ENCODE results near the gene GLT1D1. TPM values are rescaled to one million over a fixed set of nuclear protein-coding genes. Genes with fewer than 3 reads are reported as not detected.
"Not testable (repeated sequence)": the region's sequence is repeated elsewhere in the genome, so short reads cannot be mapped to it uniquely, and the experiment has no call there.

GLT1D1 gene
- 1 to 10 TPM; 1.7 to 2.2 (median 2.0) TPM for polyA plus RNA-seq (ENCODE audit: insufficient read length in 3 of 3)

DNA sequence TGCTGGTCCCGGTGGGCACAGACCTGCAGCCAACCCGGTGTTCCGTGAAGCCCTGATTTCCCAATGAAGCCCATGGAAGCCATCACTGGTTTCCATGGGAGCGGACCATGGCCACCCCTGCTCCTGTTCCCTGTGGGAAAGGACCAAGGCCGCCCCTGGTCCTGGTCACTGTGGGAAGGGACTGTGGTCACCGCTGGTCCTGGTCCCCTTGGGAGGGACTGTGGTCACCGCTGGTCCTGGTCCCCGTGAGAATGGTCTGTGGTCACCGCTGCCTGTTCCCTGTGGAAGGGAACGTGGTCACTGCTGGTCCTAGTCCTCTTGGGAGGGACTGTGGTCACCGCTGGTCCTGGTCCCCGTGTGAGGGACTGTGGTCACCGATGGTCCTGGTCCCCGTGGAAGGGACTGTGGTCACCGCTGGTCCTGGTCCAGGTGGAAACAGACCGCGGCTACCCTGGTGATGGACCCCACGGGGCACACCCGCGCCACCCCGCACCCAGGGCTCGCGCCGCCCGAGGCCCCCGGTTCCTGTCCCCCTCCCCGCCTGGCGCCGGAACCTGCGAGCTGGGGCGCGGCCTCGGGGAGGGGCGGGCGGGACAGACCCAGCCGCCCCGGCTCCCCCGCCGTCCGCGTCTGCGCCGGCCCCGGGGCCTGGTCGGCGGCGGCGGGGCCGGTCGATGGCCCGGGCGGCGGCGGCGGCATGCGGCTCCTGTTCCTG lies at the start of gene GLT1D1:
TSS of gene GLT1D1 (plus strand) at position 594 of the 715 bp plus-strand sequence. CDS start at position 698, 104 bp downstream.
- DNase-seq (ENCODE audit: low read depth in 3 of 3, low spot score in 2 of 3): no peak

DNA sequence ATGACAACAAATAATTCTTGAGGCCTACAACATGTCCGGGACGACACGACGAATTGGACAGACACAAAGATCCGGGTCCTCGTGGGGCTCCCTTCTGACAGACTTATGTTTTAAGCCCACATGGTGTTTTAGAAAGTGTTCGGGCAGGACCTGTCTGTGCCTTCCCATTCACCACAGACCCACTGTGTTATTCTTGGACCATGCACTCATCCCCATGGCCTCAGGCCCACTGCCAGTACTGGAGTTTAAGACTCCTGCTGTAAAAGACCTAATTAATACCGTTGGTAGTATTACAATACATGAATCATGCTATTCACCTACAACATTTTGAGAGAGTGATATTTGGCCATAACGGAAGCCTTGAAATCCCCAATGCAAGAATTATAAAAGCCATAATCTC lies 49.5 kb upstream of the GLT1D1 start:
- no peak for DNase-seq (ENCODE audit: low read depth in 3 of 3, low spot score in 2 of 3)

DNA sequence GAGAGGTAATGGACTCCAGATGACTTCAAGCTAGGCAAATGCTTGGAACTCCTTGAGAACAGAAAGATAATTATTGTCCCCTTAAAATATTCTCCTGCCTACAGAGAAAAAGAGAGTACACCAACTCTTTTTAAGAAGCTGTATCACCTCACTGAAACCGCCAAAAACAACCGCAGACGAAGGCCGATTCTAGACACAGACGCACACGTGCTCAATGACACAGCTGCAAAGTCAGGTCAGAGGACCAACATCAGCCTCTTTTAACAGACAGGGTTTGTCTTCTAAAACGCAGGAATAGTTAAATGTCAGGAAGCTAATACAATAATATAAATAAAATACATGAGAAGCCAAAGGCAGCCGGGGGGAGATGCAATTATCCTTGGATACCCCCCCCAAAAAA lies 48.5 kb upstream of the GLT1D1 start:
- DNase-seq (ENCODE audit: low read depth in 3 of 3, low spot score in 2 of 3): no peak

DNA sequence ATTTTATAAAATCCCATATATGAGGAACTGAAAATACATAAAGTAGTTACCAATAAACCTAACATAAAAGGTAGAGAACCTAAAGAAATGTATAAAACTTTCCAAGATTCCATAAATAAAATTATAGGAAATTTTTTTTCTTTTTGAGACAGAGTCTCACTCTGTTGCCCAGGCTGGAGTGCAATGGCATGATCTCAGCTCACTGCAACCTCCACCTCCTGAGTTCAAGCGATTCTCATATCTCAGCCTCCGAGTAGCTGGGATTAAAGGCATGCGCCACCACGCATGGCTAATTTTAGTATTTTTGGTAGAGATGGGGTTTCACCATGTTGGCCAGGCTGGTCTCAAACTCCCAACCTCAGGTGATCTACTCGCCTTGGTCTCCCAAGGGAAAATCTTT lies 47.9 kb upstream of the GLT1D1 start:
- DNase-seq (ENCODE audit: low read depth in 3 of 3, low spot score in 2 of 3): not testable (repeated sequence)

DNA sequence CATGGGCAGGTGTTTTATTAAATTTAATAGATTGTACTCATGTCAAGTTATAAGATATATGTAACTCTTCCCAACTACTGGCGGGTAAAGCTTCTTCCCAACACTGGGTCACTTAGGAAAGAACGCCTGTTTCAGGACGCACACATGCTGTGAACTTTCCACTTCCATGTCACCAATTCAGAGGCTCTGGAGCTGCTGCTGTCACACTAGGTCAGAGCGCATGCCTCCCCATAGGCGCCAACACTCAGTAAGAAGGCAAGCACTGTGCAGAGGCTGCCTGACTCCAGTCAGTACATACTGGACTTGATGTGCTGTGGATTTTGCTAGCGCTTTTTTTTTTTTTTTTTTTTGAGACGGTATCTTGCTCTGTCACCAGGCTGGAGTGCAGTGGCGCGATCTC lies 46.7 kb upstream of the GLT1D1 start:
- no peak for DNase-seq (ENCODE audit: low read depth in 3 of 3, low spot score in 2 of 3)

DNA sequence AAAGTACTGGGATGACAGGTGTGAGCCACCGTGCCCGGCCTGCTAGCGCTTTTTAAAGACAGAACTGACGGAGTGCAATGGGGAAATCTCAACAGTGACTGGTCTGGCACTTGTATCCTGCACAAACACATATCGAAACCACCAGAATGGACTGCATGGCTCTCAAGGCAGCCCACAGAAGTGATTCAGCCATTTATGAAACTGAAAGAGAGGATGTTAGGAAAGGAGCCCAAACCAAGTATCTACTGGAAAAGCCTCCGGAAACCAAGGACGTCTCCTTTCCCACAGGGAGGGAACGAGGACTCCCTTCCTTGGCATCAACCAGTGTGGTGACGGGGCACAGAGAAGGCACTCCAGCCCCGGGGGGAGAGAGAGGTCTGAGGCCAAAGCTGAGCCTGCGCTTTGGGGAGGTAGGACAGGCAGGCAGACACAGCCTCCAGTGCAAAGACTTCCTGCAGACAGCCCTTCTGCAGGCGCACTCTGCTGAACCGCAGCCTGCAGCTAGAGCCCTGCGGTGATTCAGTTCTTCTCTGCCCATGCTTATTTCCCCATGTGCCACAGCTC lies 46.0 kb upstream of the GLT1D1 start:
- DNase-seq (ENCODE audit: low read depth in 3 of 3, low spot score in 2 of 3): no peak

DNA sequence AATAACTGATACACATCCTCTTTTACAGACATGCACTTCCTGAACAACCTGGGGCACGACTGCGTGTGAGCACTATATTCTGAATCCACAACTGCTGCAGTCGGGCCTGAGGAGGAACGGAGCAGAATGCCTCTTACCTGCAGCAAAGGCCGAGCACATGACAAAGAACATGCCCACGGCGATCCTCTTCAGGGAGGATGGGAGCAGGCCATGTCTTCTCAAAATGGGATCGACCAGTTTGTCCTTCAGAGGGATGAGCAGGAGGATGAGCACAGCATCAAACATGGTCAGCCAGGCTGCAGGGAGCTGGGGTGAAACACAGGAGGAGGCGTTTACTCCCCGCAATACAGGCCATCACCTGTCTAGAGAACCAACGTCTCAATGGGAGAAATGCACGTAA lies 44.6 kb upstream of the GLT1D1 start:
- DNase-seq (ENCODE audit: low read depth in 3 of 3, low spot score in 2 of 3): no peak

DNA sequence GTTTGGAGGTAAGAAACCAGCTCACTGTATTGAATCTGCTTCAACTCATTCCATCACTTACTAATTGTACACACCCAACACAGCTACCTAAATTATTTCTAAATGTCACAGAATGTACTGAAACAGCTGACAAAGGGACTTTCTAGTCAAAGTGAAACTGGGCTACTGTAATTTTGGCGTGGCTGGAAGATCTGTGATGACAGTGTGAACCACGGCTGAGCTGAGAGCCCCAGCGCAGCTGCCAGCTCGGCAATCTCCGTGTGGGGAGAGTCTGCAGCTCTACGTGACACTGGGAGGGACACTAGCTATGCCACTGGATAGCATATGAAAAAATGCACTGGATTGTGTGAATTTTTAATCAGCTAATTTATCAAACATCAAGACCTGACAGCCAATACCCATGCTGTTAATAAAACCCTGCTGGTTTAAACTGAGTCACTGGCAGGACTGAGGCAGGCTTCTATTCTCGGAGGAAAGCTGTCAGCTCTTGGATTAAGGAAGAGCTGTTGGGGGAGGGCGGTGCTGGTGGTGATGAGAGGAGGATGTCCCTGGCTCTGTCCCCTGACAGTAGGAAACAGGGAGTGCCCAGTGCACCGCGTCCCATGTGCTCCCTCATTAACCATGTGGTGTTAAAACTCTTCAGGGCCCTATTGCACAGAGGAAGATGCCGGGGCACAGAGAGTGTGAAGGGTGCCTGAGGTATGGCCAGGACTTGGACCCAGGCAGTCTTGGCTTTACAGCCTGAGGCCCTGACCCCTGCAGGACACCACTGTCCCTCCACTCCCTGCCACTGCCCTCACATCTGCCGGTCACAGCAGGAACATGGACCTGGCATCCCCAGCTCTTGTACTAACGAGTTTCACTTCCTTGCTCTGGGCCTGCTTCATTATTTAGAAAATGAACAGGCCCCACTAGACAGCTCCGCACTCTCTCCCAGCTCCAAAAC lies 42.8 kb upstream of the GLT1D1 start:
- DNase-seq (ENCODE audit: low read depth in 3 of 3, low spot score in 2 of 3): no peak

DNA sequence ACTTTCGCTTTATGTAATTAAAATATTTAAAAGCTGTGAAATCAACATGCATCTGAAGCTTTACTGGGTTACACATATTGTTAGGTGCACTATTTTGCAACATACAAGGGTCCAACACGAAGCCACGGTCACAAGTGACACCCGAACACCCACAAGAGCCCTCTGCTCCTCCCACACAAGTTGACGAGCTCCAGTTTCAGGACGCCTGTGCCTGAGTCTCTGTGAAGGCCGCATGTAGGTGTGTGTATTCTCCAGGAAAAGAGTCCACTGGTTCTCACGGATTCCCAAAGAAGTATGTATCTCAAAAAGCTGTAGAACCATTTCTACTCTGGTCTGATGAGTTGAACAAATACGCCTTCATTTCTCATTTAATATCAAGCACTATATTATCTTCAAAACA lies 41.5 kb upstream of the GLT1D1 start:
- no peak for DNase-seq (ENCODE audit: low read depth in 3 of 3, low spot score in 2 of 3)

DNA sequence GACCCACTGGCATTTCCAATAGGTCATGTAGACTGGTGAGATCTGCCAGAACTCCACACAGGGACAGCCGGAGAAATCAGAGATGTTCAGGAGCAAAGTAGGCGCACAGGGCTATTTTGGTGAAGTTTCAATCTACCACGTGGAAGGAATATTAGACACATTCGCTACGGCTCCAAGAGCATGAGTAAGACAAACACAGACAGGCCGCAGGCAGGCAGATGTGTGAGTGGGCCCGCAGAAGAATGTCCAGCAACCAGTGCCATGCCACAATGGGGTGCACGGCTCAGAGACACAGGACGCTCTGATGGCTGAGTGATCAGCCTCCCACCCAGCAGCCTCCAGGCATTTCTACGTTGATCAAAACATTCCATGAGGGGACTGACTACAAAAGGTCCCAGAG lies 39.9 kb upstream of the GLT1D1 start:
- no peak for DNase-seq (ENCODE audit: low read depth in 3 of 3, low spot score in 2 of 3)

DNA sequence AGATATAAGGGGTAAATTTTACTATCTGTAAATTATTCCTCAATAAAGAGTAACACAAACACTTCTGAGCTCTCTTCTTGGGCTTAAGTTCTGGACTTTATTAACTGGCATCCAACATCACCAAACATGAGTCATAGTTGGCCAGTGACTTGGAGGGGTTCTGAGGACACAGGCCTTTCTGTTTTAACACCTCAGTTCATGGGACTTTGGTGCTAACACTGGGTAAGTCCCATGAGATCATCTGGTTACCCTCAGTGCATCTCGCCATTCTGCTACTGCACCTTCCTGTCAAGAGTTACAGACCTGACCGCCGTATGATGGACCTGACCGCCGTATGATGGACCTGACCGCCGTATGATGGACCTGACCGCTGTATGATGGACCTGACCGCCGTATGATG lies 39.4 kb upstream of the GLT1D1 start:
- no peak for DNase-seq (ENCODE audit: low read depth in 3 of 3, low spot score in 2 of 3)

DNA sequence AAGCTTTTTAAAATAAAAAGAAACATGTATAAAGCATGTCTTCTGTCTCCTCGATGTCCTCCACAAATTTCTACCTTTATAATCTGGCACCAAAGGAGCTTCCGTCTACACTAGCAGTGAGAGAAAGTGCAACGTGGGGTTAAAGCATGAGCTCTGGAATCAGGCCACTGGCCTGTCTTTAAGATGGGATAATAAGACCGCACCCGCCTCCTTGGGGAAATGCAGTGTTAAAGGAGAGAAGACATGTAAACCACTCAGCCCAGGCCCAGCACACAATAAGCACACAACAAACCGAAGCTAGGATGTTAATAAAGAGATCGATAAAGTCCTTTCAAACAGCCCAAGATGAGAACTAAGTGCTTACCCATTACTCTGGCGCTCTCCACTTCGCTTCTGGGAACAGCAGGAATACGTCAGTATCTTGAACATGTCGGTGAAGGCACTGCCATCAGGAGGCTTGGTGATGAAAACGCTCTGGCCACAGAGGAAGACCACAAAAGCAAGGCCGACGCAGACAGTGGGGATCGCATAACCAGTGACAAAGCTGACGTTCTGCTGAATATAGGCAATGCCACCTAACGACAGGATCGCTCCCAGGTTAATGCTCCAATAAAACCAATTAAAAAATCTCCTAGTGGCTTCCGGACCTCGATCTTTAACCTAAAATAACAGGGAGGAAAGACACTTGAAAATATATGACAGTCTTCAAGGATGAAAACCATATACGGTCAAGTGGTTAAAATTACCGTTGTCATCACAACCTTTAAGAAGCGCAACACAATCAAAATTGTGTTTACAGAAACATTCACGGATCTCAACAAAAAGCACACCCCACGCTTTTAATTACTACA lies 38.6 kb upstream of the GLT1D1 start:
- no peak for DNase-seq (ENCODE audit: low read depth in 3 of 3, low spot score in 2 of 3)

DNA sequence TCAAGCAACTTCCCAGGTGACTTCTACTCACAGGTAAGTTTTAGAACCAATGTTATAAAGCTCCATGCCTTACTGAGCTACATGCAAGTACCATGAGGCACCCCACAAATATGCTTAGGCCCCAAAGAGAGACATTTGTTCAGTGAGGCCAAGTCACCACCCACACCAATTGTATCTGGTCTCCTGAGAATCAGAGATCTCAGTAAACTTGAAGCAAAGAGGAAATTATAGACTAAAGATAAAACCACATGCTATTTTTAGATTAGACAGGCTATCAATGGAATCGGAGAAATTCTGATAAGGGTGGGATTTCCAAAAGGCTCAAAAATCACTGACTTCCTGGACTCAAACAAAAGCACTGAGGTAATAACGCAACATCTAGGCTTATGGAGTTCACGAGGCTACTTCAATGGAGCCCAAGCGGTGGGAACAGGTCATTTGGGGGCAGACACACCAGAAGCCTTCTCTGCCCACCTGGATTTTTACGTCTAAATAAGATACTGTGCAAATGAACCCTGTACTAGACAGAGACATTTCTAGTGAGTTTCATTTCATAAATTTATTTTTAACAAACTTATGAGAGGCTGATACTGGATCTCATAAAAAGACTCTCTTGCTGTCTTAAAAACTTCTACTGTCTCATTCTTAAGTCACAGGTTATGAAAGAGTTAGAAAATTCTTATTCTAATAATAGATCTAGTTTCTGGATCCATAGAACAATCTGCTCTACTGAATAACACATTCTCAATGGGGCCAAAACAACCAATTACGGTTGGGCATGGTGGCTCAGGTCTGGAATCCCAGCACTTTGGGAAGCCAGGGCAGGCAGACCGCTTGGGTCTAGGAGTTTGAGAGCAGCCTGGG lies 37.3 kb upstream of the GLT1D1 start:
- no peak for DNase-seq (ENCODE audit: low read depth in 3 of 3, low spot score in 2 of 3)

DNA sequence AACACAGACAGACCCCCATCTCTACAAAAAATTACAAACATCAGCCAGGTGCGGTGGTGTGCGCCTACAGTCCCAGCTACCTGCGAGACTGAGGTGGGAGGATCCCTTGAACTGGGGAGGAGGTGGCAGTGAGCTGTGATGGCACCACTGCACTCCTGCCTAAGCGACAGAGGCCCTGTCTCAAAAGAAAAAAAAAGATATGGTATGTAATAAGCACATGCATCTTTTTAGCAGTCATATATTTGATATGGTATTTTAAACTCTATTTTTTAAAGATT lies 36.7 kb upstream of the GLT1D1 start:
- DNase-seq (ENCODE audit: low read depth in 3 of 3, low spot score in 2 of 3): no peak

DNA sequence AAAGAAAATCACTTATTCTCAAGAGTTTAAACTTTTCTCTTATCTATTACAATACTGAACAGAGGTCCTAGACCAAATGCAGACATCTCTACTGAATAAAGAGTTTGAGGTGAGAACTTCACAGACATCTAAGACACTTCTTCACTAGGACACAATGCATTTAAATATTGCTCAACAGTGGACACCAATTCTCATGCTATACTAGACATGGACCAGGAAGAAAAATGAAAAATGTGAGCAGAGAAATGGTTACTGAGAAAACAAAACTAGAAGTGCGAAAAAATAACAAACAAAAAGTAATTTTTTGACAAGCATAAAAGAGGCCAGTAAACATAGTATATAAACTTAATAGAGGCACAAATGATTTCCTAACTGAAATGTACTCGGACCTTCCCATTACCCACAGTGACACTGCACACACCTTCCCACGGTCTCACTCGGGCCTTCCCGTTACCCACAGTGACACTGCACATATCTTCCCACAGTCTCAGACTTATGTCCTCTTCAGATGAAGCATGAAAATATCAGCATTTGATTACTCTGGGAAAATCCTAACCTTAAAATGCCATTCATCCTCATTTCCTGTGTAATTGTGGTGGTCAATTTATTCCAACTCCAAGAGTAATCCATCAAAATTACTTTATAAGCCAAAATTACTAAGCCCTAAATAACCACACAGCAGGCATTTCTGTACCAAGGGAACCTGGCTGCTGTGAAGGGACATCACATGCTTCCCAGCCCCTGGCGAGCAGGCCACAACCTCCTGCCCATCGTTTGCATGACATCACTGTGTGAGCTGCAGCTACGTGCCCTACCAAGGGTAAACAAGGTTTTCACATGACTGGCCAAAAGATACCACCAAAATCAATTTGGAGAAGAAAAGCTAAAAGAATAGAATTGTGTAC lies 35.9 kb upstream of the GLT1D1 start:
- DNase-seq (ENCODE audit: low read depth in 3 of 3, low spot score in 2 of 3): no peak

DNA sequence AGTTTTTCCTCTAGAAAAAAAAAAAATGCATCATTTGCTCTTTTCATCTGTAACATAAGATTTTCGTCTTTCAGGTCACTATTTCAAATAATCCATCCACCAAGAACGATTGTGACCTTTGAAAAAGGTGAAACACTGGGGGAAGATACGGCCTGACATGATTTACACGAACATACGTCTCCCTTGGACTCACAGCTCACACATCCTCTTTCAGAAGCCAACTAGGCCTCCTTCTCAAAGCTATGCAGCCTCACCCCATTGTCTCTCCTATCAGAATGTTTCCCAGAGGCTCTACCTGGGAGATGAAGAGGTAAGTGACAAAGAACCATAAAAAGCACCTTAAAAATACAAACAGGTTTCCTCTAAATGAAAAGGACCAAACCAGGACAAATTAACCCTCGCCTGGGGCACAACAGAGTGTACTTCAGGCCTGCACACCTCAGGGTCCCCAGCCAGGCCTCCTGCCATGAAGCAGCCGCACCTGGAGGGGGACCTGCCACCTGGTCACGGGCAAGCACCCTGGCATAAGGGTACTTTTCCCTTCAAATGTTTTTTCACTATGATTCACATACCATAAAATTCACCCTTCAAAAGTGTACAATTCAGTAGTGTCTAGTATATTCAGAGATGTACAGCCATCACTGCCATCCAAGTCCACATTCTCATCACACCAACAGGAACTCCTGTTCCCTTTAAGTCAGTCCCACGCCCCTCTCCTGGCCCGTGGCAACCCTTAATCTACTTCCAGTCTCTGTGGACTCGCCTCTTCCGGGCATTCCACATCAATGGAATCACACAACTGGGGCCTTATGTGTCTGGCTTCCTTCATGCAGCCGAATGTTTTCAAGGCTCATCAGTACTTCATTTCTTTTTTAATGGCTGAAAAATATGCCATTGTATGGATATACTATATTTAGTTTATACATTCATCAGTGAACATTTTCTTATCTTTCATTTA lies 34.9 kb upstream of the GLT1D1 start:
- no peak for DNase-seq (ENCODE audit: low read depth in 3 of 3, low spot score in 2 of 3)

DNA sequence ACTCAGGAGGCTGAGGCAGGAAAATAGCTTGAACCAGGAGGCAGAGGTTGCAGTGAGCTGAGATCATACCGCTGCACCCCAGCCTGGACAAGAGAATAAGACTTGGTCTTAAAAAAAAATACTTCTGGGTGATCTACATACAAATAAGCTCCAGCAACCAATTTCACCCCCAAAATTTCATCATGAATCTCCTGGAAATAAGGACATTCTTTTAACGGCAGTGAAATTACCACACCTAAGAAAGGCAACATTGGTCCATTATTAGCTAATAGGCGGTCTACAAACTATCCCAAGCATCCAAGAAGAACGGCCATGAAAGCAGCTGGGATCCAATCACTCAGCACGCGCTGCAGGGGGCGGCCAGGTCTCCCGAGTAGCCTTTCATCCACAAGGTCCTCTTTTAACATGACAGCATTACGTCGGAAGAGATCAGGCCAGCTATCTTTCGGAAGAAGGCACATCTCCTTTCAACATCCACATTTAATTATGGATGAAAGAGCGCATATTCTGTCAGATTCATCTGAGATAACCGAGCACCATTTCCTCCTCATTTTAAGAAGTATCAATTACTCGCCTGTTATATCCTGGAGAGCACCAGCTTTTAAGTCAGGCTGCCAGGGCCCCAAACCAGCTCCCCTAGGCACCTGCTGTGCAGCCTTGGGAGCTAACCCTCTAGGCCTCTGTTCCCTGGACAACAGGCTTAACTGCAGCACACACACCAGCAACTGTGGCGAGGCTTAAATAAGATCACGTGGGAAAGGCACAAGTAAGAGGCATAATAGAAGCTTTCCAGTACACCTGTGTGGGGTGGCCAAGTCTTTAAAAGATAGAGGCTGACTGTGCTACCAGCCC lies 33.8 kb upstream of the GLT1D1 start:
- DNase-seq (ENCODE audit: low read depth in 3 of 3, low spot score in 2 of 3): no peak
